Progenitor cell of endocrine pancreas (in vitro differentiated cells): ENCODE measurements around the gene GFRA1. TPM values are rescaled to one million over a fixed set of nuclear protein-coding genes. Genes with fewer than 3 reads are reported as not detected.

ENCODE experiments used
- DNase-seq: peaks from one replicate; pipeline ENCODE4 v3.0.0; 2021; ENCODE audit warnings: low spot score; ENCODE audit not compliant: unreplicated experiment
- H3K27ac Mint-ChIP-seq: 2 replicates; pipeline ENCODE4 v1.8.0; 2021; ENCODE audit warnings: mild to moderate bottlenecking, moderate library complexity, mixed read lengths
- H3K27me3 Mint-ChIP-seq: 2 replicates; pipeline ENCODE4 v1.8.0; 2021; ENCODE audit warnings: mixed read lengths
- H3K36me3 Mint-ChIP-seq: 2 replicates; pipeline ENCODE4 v1.8.0; 2022; ENCODE audit warnings: mixed read lengths; ENCODE audit not compliant: insufficient read depth
- H3K4me1 Mint-ChIP-seq: 2 replicates; pipeline ENCODE4 v1.8.0; 2021; ENCODE audit warnings: low read depth, mixed read lengths
- H3K4me3 Mint-ChIP-seq: 2 replicates; pipeline ENCODE4 v1.8.0; 2021; ENCODE audit warnings: low read depth, mild to moderate bottlenecking, moderate library complexity, mixed read lengths
- H3K9me3 Mint-ChIP-seq: 2 replicates; pipeline ENCODE4 v1.8.0; 2021; ENCODE audit warnings: low read depth, mixed read lengths
- total RNA-seq: library from RNA; stranded (reverse); gene quantifications from 2 replicates; pipeline ENCODE4 v1.2.1, GENCODE V29; 2021
- TF ChIP-seq, protein P1 (sequence below): fragments of 200-600 bp; sonication (generic); IDR thresholded peaks from one replicate; pipeline ENCODE4 v1.5.0; 2021; ENCODE audit warnings: antibody characterized with exemption, mild to moderate bottlenecking; ENCODE audit not compliant: unreplicated experiment

GFRA1 gene
- total RNA-seq, 1 donor from 2014 or later: 8.7 TPM

GRCh38 chr10:116194061-116194460 is 78.9 kb downstream of the GFRA1 start:
- H3K4me1 Mint-ChIP-seq: peaks cover 11% of the 10 kb centered on the region
- no peak overlapping the region for H3K4me3 Mint-ChIP-seq
- peaks cover 3% of the 10 kb centered on the region for H3K9me3 Mint-ChIP-seq
- no peak for DNase-seq
- peaks cover 2% of the 10 kb centered on the region for H3K36me3 Mint-ChIP-seq
- TF ChIP-seq, protein P1, sequence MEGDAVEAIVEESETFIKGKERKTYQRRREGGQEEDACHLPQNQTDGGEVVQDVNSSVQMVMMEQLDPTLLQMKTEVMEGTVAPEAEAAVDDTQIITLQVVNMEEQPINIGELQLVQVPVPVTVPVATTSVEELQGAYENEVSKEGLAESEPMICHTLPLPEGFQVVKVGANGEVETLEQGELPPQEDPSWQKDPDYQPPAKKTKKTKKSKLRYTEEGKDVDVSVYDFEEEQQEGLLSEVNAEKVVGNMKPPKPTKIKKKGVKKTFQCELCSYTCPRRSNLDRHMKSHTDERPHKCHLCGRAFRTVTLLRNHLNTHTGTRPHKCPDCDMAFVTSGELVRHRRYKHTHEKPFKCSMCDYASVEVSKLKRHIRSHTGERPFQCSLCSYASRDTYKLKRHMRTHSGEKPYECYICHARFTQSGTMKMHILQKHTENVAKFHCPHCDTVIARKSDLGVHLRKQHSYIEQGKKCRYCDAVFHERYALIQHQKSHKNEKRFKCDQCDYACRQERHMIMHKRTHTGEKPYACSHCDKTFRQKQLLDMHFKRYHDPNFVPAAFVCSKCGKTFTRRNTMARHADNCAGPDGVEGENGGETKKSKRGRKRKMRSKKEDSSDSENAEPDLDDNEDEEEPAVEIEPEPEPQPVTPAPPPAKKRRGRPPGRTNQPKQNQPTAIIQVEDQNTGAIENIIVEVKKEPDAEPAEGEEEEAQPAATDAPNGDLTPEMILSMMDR: no peak
- H3K27ac Mint-ChIP-seq: no peak overlapping the region
- no peaks in the 10 kb centered on the region for H3K27me3 Mint-ChIP-seq

- peaks cover 7% of the 10 kb centered on the region for H3K4me1 Mint-ChIP-seq
- peaks cover 3% of the 10 kb centered on the region for H3K9me3 Mint-ChIP-seq
- H3K27me3 Mint-ChIP-seq: no peaks in the 10 kb centered on the region
- H3K36me3 Mint-ChIP-seq: peaks cover 2% of the 10 kb centered on the region
- no peak overlapping the region for H3K27ac Mint-ChIP-seq
- no peak for DNase-seq
- TF ChIP-seq, protein P1: no peak
- no peak overlapping the region for H3K4me3 Mint-ChIP-seq
Observed at GRCh38 chr10:116190883-116191282, 82.1 kb downstream of the GFRA1 start.

DNA sequence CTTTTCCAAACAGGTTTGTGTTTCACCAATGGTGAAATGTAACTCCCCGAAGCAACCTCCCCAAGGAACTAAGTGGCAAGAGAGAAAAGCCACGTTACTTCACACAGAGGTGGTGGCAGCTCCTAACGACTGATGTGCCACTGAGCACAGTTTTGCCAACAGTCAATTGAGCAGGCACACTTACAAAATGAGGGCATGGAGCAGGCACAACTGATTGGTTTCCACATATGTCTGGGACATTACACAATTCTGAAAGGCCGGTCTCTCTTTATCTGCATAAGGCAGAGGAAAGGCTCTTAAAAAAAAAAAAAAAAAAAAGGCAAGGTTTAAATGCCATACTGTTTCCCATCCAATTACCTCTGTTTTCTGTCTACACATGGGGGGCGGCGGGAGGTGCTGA is 86.7 kb downstream of the GFRA1 start:
- no peaks in the 10 kb centered on the region for H3K4me1 Mint-ChIP-seq
- no peaks in the 10 kb centered on the region for H3K9me3 Mint-ChIP-seq
- no peak overlapping the region for H3K4me3 Mint-ChIP-seq
- TF ChIP-seq, protein P1: no peak
- no peak for DNase-seq
- H3K27me3 Mint-ChIP-seq: peaks cover 2% of the 10 kb centered on the region
- H3K27ac Mint-ChIP-seq: no peak overlapping the region
- no peaks in the 10 kb centered on the region for H3K36me3 Mint-ChIP-seq

GRCh38 chr10:116185199-116185867 is 87.7 kb downstream of the GFRA1 start:
- H3K27me3 Mint-ChIP-seq: peaks cover 2% of the 10 kb centered on the region
- H3K4me3 Mint-ChIP-seq: no peak overlapping the region
- no peaks in the 10 kb centered on the region for H3K4me1 Mint-ChIP-seq
- DNase-seq: no peak
- no peak overlapping the region for H3K27ac Mint-ChIP-seq
- H3K9me3 Mint-ChIP-seq: no peaks in the 10 kb centered on the region
- TF ChIP-seq, protein P1: no peak
- H3K36me3 Mint-ChIP-seq: no peaks in the 10 kb centered on the region

- H3K9me3 Mint-ChIP-seq: no peaks in the 10 kb centered on the region
- H3K36me3 Mint-ChIP-seq: no peaks in the 10 kb centered on the region
- TF ChIP-seq, protein P1: no peak
- no peaks in the 10 kb centered on the region for H3K4me1 Mint-ChIP-seq
- H3K27ac Mint-ChIP-seq: no peak overlapping the region
- H3K27me3 Mint-ChIP-seq: peaks cover 2% of the 10 kb centered on the region
- H3K4me3 Mint-ChIP-seq: no peak overlapping the region
- no peak for DNase-seq
Observed at GRCh38 chr10:116184512-116184794, 88.6 kb downstream of the GFRA1 start.
